ENCODE measurements around the gene PANK4. TPM values are rescaled to one million over a fixed set of nuclear protein-coding genes. Genes with fewer than 3 reads are reported as not detected.

Gene PANK4
- total RNA-seq, 4 donors from 2014 or later: 29.3 to 39.9 (median 38.0) TPM

GRCh38 chr1:2523891-2524609, 2.3 kb downstream of the PANK4 start:
- intact Hi-C loops (cut with DNase I): loop anchor here (10.0 kb wide), 2 partner anchors 121 to 329 kb away; partner anchors contain the start of gene FAAP20
- Histone ChIP-seq H3K36me3 (peaks cover 24 to 26% of the 10 kb centered on the region in 2 donors), H3K27ac (no peak overlapping the region), H3K4me3 (replicated peaks in 1 of 3) (no peak overlapping the region), H3K27me3 (no peaks in the 10 kb centered on the region), H3K4me1 (peaks cover 19 to 34% of the 10 kb centered on the region in 2 donors), H3K9me3 (no peaks in the 10 kb centered on the region)
- no peak for DNase-seq
- 71 to 73% methylated on average over 10 of the region's 10 CpGs for WGBS, 2 donors
- TF ChIP-seq POLR2A (IDR thresholded peaks at IDR 0.05): no peak
- no peak for TF ChIP-seq CTCF (IDR thresholded peaks at IDR 0.05)

- no peak overlapping the region for H3K4me3 ChIP-seq (replicated peaks in 1 of 3)
- H3K4me1 ChIP-seq: peaks cover 19 to 29% of the 10 kb centered on the region in 2 donors
- intact Hi-C loops (cut with DNase I): loop anchor here (10.0 kb wide), 2 partner anchors 121 to 329 kb away; partner anchors contain the start of gene FAAP20
- TF ChIP-seq POLR2A (IDR thresholded peaks at IDR 0.05): no peak
- TF ChIP-seq CTCF (IDR thresholded peaks at IDR 0.05): no peak
- no peak for DNase-seq
- no peak overlapping the region for H3K27ac ChIP-seq
- 75 to 77% methylated on average over 28 to 31 of the region's 32 CpGs for WGBS, 2 donors
- peaks cover 31 to 33% of the 10 kb centered on the region in 2 donors for H3K36me3 ChIP-seq
- H3K27me3 ChIP-seq: no peaks in the 10 kb centered on the region
- no peaks in the 10 kb centered on the region for H3K9me3 ChIP-seq
These were observed 3.1 kb downstream of the PANK4 start for GRCh38 chr1:2523191-2523890.

- no peak overlapping the region for H3K27ac ChIP-seq
- no peak for DNase-seq
- intact Hi-C loops (cut with DNase I): loop anchor here (10.0 kb wide), 2 partner anchors 123 to 327 kb away; partner anchors contain the start of gene FAAP20
- WGBS, 2 donors: 73 to 81% methylated on average over 7 of the region's 7 CpGs
- H3K27me3 ChIP-seq: no peaks in the 10 kb centered on the region
- no peak overlapping the region for H3K4me3 ChIP-seq (replicated peaks in 1 of 3)
- H3K36me3 ChIP-seq: peaks cover 42 to 44% of the 10 kb centered on the region in 2 donors
- no peak for TF ChIP-seq POLR2A (IDR thresholded peaks at IDR 0.05)
- H3K4me1 ChIP-seq: peaks cover 19 to 20% of the 10 kb centered on the region in 2 donors
- no peaks in the 10 kb centered on the region for H3K9me3 ChIP-seq
These were observed 4.2 kb downstream of the PANK4 start for GRCh38 chr1:2522230-2522629.

DNA sequence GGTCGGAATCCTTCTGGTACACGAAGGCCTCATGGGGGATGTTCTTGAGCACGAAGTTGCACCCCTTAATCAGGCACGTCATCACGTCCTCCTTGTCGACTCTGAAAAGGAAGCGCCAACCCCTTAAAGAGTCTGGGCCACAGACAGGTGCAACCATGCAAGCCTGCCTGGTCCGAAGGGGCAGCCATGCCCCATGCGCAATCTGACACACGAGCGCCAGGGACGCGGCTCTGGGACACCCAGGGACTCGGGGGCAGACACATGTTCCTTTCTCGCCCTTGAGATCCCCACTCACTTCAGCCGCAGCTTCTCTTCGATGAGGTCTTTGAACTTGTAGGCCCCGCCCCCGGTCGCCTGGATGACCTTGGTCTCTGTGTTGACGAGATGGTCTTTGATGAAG, 5.6 kb downstream of the PANK4 start:
- DNase-seq: no peak
- Histone ChIP-seq H3K36me3 (peaks cover 54% of the 10 kb centered on the region in 2 donors), H3K4me3 (replicated peaks in 1 of 3) (no peak overlapping the region), H3K9me3 (no peaks in the 10 kb centered on the region), H3K27ac (no peak overlapping the region), H3K27me3 (no peaks in the 10 kb centered on the region), H3K4me1 (peaks cover 12 to 15% of the 10 kb centered on the region in 2 donors)
- intact Hi-C loops (cut with DNase I): loop anchor here (10.0 kb wide), 2 partner anchors 124 to 326 kb away; partner anchors contain the start of gene FAAP20
- 91 to 92% methylated on average over 21 of the region's 21 CpGs for WGBS, 2 donors
- no peak for TF ChIP-seq POLR2A (IDR thresholded peaks at IDR 0.05)
- TF ChIP-seq CTCF (IDR thresholded peaks at IDR 0.05): no peak

DNA sequence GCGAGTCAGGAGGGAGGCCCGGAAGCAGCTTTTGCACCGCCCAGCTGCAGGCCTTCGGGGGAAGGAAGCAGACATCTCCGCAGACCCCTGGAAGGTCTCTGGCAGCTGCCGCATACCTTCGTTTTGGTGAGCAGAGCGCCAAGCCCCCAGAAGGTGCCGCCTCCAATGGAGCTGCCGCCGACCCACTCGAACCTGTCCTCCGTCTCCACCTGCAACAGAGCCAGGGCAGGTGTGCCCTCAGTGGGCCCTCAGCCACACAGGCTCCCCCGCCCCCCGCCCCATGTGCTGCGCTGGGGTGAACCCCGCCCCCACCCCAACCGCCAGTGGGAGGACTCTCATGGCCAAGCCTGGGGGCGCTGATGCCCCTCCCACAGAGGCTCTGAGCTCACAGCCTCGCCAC, 6.2 kb downstream of the PANK4 start:
- peaks cover 9% of the 10 kb centered on the region in 2 donors for H3K4me1 ChIP-seq
- WGBS, 2 donors: 93 to 96% methylated on average over 12 to 13 of the region's 20 CpGs
- no peaks in the 10 kb centered on the region for H3K27me3 ChIP-seq
- H3K9me3 ChIP-seq: no peaks in the 10 kb centered on the region
- TF ChIP-seq POLR2A (IDR thresholded peaks at IDR 0.05): no peak
- no peak for TF ChIP-seq CTCF (IDR thresholded peaks at IDR 0.05)
- H3K4me3 ChIP-seq (replicated peaks in 1 of 3): no peak overlapping the region
- H3K36me3 ChIP-seq: peaks cover 60% of the 10 kb centered on the region in 2 donors
- intact Hi-C loops (cut with DNase I): loop anchor here (10.0 kb wide), 2 partner anchors 125 to 325 kb away; partner anchors contain the start of gene FAAP20
- H3K27ac ChIP-seq: no peak overlapping the region
- DNase-seq: no peak

Data from thyroid gland (tissue), 4 donors.